HepG2 (cell line): Measurements from ENCODE around the gene GAS5. TPM values are rescaled to one million over a fixed set of nuclear protein-coding genes. Genes with fewer than 3 reads are reported as not detected.

Experiments
- ATAC-seq: fragments of 200-7000 bp; cut with Tn5 transposase; 3 replicates; pipeline ENCODE4 v1.9.1; 2020; ENCODE audit warnings: mild to moderate bottlenecking, moderate library complexity
- BruUV-seq: library from RNA; stranded (reverse); fragments of 400-500 nt; replicated peaks from 2 replicates; lab custom pipeline; 2021; lab: Mats Ljungman, UMichigan
- CTCF ChIA-PET: fragments of 300-600 bp; formaldehyde crosslinking; extraction: SDS; loops from one replicate; lab custom pipeline; 2021; ENCODE audit warnings: low total read pairs, inconsistent platforms, low intra/inter-chr PET ratio; lab: Yijun Ruan, JAX
- POLR2A ChIA-PET: fragments of 350-600 bp; sonication (Branson Sonifier 250); formaldehyde crosslinking; loops from one replicate; lab custom pipeline; 2020; ENCODE audit warnings: antibody characterized with exemption, inconsistent platforms; lab: Yijun Ruan, JAX
- DNase-seq: peaks from one replicate; pipeline ENCODE4 v3.0.0-alpha.2; 2015; ENCODE audit warnings: low spot score
- FAIRE-seq: peaks from 3 replicates; lab custom pipeline; 2011; peaks lifted over from hg19 to GRCh38; lab: Jason Lieb, UNC
- H2AFZ ChIP-seq: one replicate; pipeline ENCODE4 v1.6.1; 2011; ENCODE audit warnings: low read length, inconsistent platforms
- H3K27ac ChIP-seq: fragments of 300-600 bp; 3 replicates; pipeline ENCODE4 v1.8.0; 2011; ENCODE audit warnings: mixed run types, mild to moderate bottlenecking, mixed read lengths, low read length, inconsistent platforms; ENCODE audit not compliant: insufficient read depth; ENCODE audit errors: extremely low read length
- H3K27me3 ChIP-seq, 2 experiments: fragments of 200-600 bp in 1 of 2; 2 replicates in 1 of 2; 3 replicates in 1 of 2; pipeline versions ENCODE4 v1.6.0 to v1.8.0; 2011; ENCODE audit warnings: low read length in 2 of 2, mild to moderate bottlenecking in 2 of 2, moderate library complexity in 2 of 2, inconsistent platforms in 1 of 2; ENCODE audit not compliant: insufficient read depth in 2 of 2, control insufficient read depth in 1 of 2
- H3K36me3 ChIP-seq, 2 experiments: fragments of 200-600 bp in 1 of 2; replicated peaks in 1 of 2; 2 replicates in 1 of 2; 3 replicates in 1 of 2; pipeline versions ENCODE4 v1.5.1 to v1.8.0; 2011; ENCODE audit warnings: low read length in 2 of 2, inconsistent platforms in 1 of 2; ENCODE audit not compliant: insufficient read depth in 2 of 2, control insufficient read depth in 1 of 2
- H3K4me1 ChIP-seq: 2 replicates; pipeline ENCODE4 v1.5.1; 2012; ENCODE audit warnings: low read length, inconsistent platforms; ENCODE audit not compliant: insufficient read depth
- H3K4me2 ChIP-seq: 2 replicates; pipeline ENCODE4 v1.6.0; 2011; ENCODE audit warnings: low read depth, low read length, inconsistent platforms
- H3K4me3 ChIP-seq, 3 experiments: fragments of 200-600 bp in 1 of 3; sonication (generic), shearing (Covaris generic) in 1 of 3; replicated peaks in 1 of 3; 2 replicates each; pipeline ENCODE4 v1.5.1; 2011 to 2016; ENCODE audit warnings: low read length in 3 of 3, inconsistent platforms in 2 of 3, low read depth in 2 of 3, mild to moderate bottlenecking in 2 of 3, control low read depth in 1 of 3, mixed read lengths in 1 of 3; ENCODE audit not compliant: insufficient read depth in 1 of 3
- H3K79me2 ChIP-seq: one replicate; pipeline ENCODE4 v1.6.1; 2011; ENCODE audit warnings: low read length, inconsistent platforms; ENCODE audit not compliant: insufficient read depth
- H3K9ac ChIP-seq: 2 replicates; pipeline ENCODE4 v1.6.0; 2011; ENCODE audit warnings: mild to moderate bottlenecking, low read depth, low read length, inconsistent platforms; ENCODE audit not compliant: insufficient read depth
- H3K9me3 ChIP-seq: 2 replicates; pipeline ENCODE4 v1.5.1; 2012; ENCODE audit warnings: mild to moderate bottlenecking, low read length
- H4K20me1 ChIP-seq: 2 replicates; pipeline ENCODE4 v1.6.0; 2011; ENCODE audit warnings: inconsistent platforms, mild to moderate bottlenecking, low read length, moderate library complexity; ENCODE audit not compliant: insufficient read depth
- FOSL1 ChIP-seq: sonication (generic); formaldehyde crosslinking; IDR thresholded peaks from 2 replicates; pipeline ENCODE4 v1.9.0; 2021; ENCODE audit warnings: missing genetic modification reagents, borderline replicate concordance
- FOXK1 ChIP-seq: sonication (generic); formaldehyde crosslinking; IDR thresholded peaks from 2 replicates; pipeline ENCODE4 v1.4.0; 2020; ENCODE audit warnings: low read depth, missing genetic modification reagents, borderline replicate concordance
- GZF1 ChIP-seq: sonication (generic); formaldehyde crosslinking; IDR thresholded peaks from 2 replicates; pipeline ENCODE4 v1.5.1; 2020; ENCODE audit warnings: mild to moderate bottlenecking, missing genetic modification reagents
- KDM5B ChIP-seq: sonication (generic); formaldehyde crosslinking; IDR thresholded peaks from 2 replicates; pipeline ENCODE4 v1.4.0; 2020; ENCODE audit warnings: missing genetic modification reagents, mild to moderate bottlenecking, borderline replicate concordance
- MAZ ChIP-seq, 2 experiments: sonication (generic) in 1 of 2; formaldehyde crosslinking in 1 of 2; IDR thresholded peaks; 2 replicates each; pipeline versions ENCODE4 v1.5.0 to v1.6.1; 2012 to 2020; ENCODE audit warnings: low read depth in 2 of 2, mild to moderate bottlenecking in 2 of 2, borderline replicate concordance in 1 of 2, improper control_type of control experiment in 1 of 2, low read length in 1 of 2, missing genetic modification reagents in 1 of 2, moderate library complexity in 1 of 2
- NFAT5 ChIP-seq: sonication (generic); formaldehyde crosslinking; IDR thresholded peaks from 2 replicates; pipeline ENCODE4 v1.4.0; 2020; ENCODE audit warnings: missing genetic modification reagents
- PAF1 ChIP-seq: IDR thresholded peaks from 2 replicates; pipeline ENCODE4 v1.6.1; 2016; ENCODE audit warnings: missing genetic modification reagents, missing compliant biosample characterization
- SIX4 ChIP-seq: sonication (generic); formaldehyde crosslinking; IDR thresholded peaks from 2 replicates; pipeline ENCODE4 v1.4.0; 2020; ENCODE audit warnings: missing genetic modification reagents
- SSRP1 ChIP-seq: IDR thresholded peaks from 2 replicates; pipeline ENCODE4 v1.6.1; 2016; ENCODE audit warnings: control low read depth
- ZBTB43 ChIP-seq: sonication (generic); formaldehyde crosslinking; conservative IDR thresholded peaks from 2 replicates; pipeline ENCODE4 v1.4.0; 2020; ENCODE audit warnings: missing genetic modification reagents
- ZBTB7A ChIP-seq: sonication (generic); formaldehyde crosslinking; IDR thresholded peaks from 2 replicates; pipeline ENCODE4 v1.8.0; 2022; ENCODE audit warnings: mild to moderate bottlenecking, missing genetic modification reagents
- ZFP82 ChIP-seq: sonication (generic); formaldehyde crosslinking; IDR thresholded peaks from 2 replicates; pipeline ENCODE4 v1.5.1; 2020; ENCODE audit warnings: mild to moderate bottlenecking, missing genetic modification reagents, borderline replicate concordance
- ZNF3 ChIP-seq: IDR thresholded peaks from 2 replicates; pipeline ENCODE4 v1.7.0; 2017; ENCODE audit warnings: inconsistent platforms
- ZNF605 ChIP-seq: sonication (generic); formaldehyde crosslinking; IDR thresholded peaks from 2 replicates; pipeline ENCODE4 v1.8.0; 2022; ENCODE audit warnings: mild to moderate bottlenecking, missing genetic modification reagents
- WGBS: methylation state at CpG from one replicate; pipeline ENCODE4 v1.1.6; 2017; ENCODE audit warnings: low lambda C conversion rate; 5-methylcytosine and 5-hydroxymethylcytosine counted together
- in situ Hi-C: cut with HindIII; loops from 2 replicates; pipeline ENCODE4 v1.10.0; 2017; ENCODE audit warnings: low pct_unique_long_range_greater_than_20kb; ENCODE audit not compliant: extremely low pct_ligation_motif_present
- intact Hi-C: fragments of 100-400 bp; cut with micrococcal nuclease; formaldehyde crosslinking; loops from one replicate; pipeline ENCODE4 v1.10.0; 2022; ENCODE audit not compliant: unreplicated experiment
- polyA plus RNA-seq, 8 experiments: library from polyadenylated mRNA; depleted of rRNA in 3 of 8; stranded (reverse) in 7 of 8; unstranded in 1 of 8; fragments of >200 nt; fragmentation: Illumina TruSeq in 4 of 8; extraction: Trizol in 4 of 8; gene quantifications; 2 replicates each; pipeline versions ENCODE4 v1.2.1 to v1.2.3, GENCODE V29; 2011 to 2016; ENCODE audit warnings: low read depth in 4 of 8, missing spikeins in 1 of 8, mixed read lengths in 1 of 8; ENCODE audit not compliant: insufficient read depth in 1 of 8
- total RNA-seq, 5 experiments: library from RNA; depleted of rRNA; stranded (reverse); fragments of >200 nt; fragmentation: Illumina TruSeq; extraction: Trizol; gene quantifications; 2 replicates each; pipeline ENCODE4 v1.2.3, GENCODE V29; 2016; ENCODE audit warnings: low read depth in 1 of 5
- TF ChIP-seq, protein P1 (sequence below): sonication (generic); formaldehyde crosslinking; IDR thresholded peaks from 2 replicates; pipeline ENCODE4 v1.5.0; 2020; ENCODE audit warnings: missing genetic modification reagents, mild to moderate bottlenecking, borderline replicate concordance

The GAS5 gene
- total and polyA plus RNA-seq, 2 of the 13 experiments (the other 11 are each of a cell fraction or from before 2014, with no cell fraction given) = 352 to 738 TPM

DNA sequence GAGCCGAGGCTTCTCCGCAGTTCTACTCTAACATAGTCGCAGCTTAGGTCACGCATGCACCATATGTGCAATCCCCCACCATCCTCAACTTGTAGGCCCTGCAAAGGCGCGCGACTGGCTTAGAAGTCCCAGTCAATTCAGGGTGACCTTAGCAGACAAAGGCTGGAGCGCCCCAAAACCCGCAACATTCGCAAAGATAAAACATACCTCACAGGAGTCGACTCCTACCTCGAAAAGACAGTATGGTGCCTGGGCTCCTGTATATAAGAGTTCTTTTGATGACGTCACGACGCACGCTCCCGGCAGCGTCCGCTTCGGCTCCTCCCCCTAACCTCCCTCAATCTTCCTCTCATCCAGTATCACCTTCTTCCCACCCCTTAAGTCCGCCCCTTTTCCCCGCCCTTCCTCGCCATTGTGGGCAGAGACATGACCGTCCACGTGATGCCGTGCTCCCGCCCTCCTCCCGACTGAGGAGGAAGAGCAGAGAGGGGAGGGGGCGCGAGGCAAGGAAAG is at the start of gene GAS5 (continued):
- no peak for TF ChIP-seq NFAT5 (CRISPR knock-in tag)
- no peak for TF ChIP-seq FOXK1
- no peak for TF ChIP-seq FOSL1 (CRISPR knock-in tag)
- peak; percentile 83; the same call in 1 of the 2 replicates for TF ChIP-seq ZNF605
- no peak for TF ChIP-seq ZBTB7A (CRISPR knock-in tag)

GRCh38 chr1:173917149-173917548 is 49.4 kb upstream of the GAS5 start, which contains the start of gene SERPINC1:
Gene SERPINC1 (minus strand): TSS chr1:173917327. CDS start chr1:173917259, 68 bp downstream.
- Histone ChIP-seq H3K4me3 (peak within 1 kb of the TSS; percentile 59 to 72 (median 65)), H3K27ac (peak within 1 kb of the TSS; percentile 91), H3K4me1 (peaks cover 36% of the 10 kb centered on the region), H3K4me2 (peak within 1 kb of the TSS; percentile 94), H3K9me3 (no peaks in the 10 kb centered on the region), H2AFZ (peak within 1 kb of the TSS; percentile 92), H3K9ac (peak within 1 kb of the TSS; percentile 76), H4K20me1 (no peaks in the 10 kb centered on the region), H3K79me2 (peaks cover 2% of the 10 kb centered on the region), H3K27me3 (no peaks in the 10 kb centered on the region), H3K36me3 (0 out of 5 replicates have a peak, but pooled peaks cover 0 to 2% of the 10 kb centered on the region in 2 experiments)
- in situ Hi-C loops = no loop called here
- CTCF ChIA-PET = no interaction called here
- intact Hi-C loops = no loop called here
- peak; percentile 92 for FAIRE-seq
- DNase-seq = peak; percentile 72
- no TSS peak for BruUV-seq
- ATAC-seq = peak; percentile 92
- WGBS = 0% methylated on average over 3 of the region's 3 CpGs
- POLR2A ChIA-PET = interaction anchor here (0.8 to 5.2 kb wide), 8 partner anchors 8 to 202 kb away, joined by 3 to 47 read pairs (median 8); partner anchors contain the start of genes GAS5, KLHL20, RC3H1 and ZBTB37
- TF ChIP-seq, protein P1, sequence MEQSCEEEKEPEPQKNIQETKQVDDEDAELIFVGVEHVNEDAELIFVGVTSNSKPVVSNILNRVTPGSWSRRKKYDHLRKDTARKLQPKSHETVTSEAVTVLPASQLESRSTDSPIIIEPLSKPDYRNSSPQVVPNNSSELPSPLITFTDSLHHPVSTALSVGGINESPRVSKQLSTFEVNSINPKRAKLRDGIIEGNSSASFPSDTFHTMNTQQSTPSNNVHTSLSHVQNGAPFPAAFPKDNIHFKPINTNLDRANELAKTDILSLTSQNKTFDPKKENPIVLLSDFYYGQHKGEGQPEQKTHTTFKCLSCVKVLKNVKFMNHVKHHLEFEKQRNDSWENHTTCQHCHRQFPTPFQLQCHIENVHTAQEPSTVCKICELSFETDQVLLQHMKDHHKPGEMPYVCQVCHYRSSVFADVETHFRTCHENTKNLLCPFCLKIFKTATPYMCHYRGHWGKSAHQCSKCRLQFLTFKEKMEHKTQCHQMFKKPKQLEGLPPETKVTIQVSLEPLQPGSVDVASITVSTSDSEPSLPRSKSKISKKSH (CRISPR knock-in tag) = no peak
- TF ChIP-seq ZBTB43 (CRISPR knock-in tag) (0 out of 2 replicates have a peak, but pooled peaks have one; percentile 27), GZF1 (CRISPR knock-in tag) (no peak), ZFP82 (CRISPR knock-in tag) (no peak), SSRP1 (no peak), SIX4 (CRISPR knock-in tag) (no peak), ZNF3 (no peak), PAF1 (CRISPR knock-in tag) (no peak), MAZ (IDR thresholded peaks at IDR 0.05; ENCODE audit: borderline replicate concordance, low read depth, low read length) (peak; percentile 26; the same call in 1 of the 2 replicates), MAZ (CRISPR knock-in tag; IDR thresholded peaks at IDR 0.05; ENCODE audit: low read depth) (peak; percentile 51; the same call in 1 of the 2 replicates), KDM5B (CRISPR knock-in tag) (no peak)
